IPS-20b (cell line): ENCODE measurements around the gene LPAR6.
"Not testable (repeated sequence)": the region's sequence is repeated elsewhere in the genome, so short reads cannot be mapped to it uniquely, and the experiment has no call there.

ENCODE experiments used
- H3K27ac ChIP-seq: one replicate; pipeline ENCODE4 v1.5.1; 2013; ENCODE audit warnings: low read length
- H3K27me3 ChIP-seq: 2 replicates; pipeline ENCODE4 v1.6.1; 2013; ENCODE audit warnings: mild to moderate bottlenecking, low read length, inconsistent platforms; ENCODE audit not compliant: insufficient read depth
- H3K36me3 ChIP-seq: 2 replicates; pipeline ENCODE4 v1.6.1; 2013; ENCODE audit warnings: low read depth, mild to moderate bottlenecking, inconsistent platforms, low read length, moderate library complexity; ENCODE audit not compliant: insufficient read depth
- H3K4me1 ChIP-seq: 2 replicates; pipeline ENCODE4 v1.6.1; 2013; ENCODE audit warnings: mild to moderate bottlenecking, control low read depth, inconsistent platforms, low read length, moderate library complexity; ENCODE audit not compliant: insufficient read depth
- H3K4me3 ChIP-seq: 2 replicates; pipeline ENCODE4 v1.5.1; 2013; ENCODE audit warnings: mild to moderate bottlenecking, low read length, inconsistent platforms
- H3K9ac ChIP-seq: 2 replicates; pipeline ENCODE4 v1.6.1; 2013; ENCODE audit warnings: low read depth, mild to moderate bottlenecking, inconsistent platforms, low read length, moderate library complexity
- H3K9me3 ChIP-seq: 2 replicates; pipeline ENCODE4 v1.6.1; 2013; ENCODE audit warnings: mild to moderate bottlenecking, low read depth, low read length, inconsistent platforms; ENCODE audit not compliant: insufficient read depth

LPAR6 gene

GRCh38 chr13:48436661-48437288 is 23.9 kb upstream of the LPAR6 start:
- no peaks in the 10 kb centered on the region for H3K27me3 ChIP-seq
- H3K4me3 ChIP-seq, result no peak overlapping the region
- no peaks in the 10 kb centered on the region for H3K9me3 ChIP-seq
- no peak overlapping the region for H3K27ac ChIP-seq
- H3K36me3 ChIP-seq, result no peaks in the 10 kb centered on the region
- no peak overlapping the region for H3K9ac ChIP-seq
- no peaks in the 10 kb centered on the region for H3K4me1 ChIP-seq

- H3K4me3 ChIP-seq, result no peak overlapping the region
- no peaks in the 10 kb centered on the region for H3K36me3 ChIP-seq
- no peak overlapping the region for H3K9ac ChIP-seq
- H3K27ac ChIP-seq, result no peak overlapping the region
- no peaks in the 10 kb centered on the region for H3K27me3 ChIP-seq
- H3K4me1 ChIP-seq, result no peaks in the 10 kb centered on the region
- H3K9me3 ChIP-seq, result no peaks in the 10 kb centered on the region
Observed at GRCh38 chr13:48434200-48434599, 21.3 kb upstream of the LPAR6 start.

- no peak overlapping the region for H3K27ac ChIP-seq
- no peak overlapping the region for H3K9ac ChIP-seq
- no peak overlapping the region for H3K4me3 ChIP-seq
- no peaks in the 10 kb centered on the region for H3K4me1 ChIP-seq
- H3K36me3 ChIP-seq, result no peaks in the 10 kb centered on the region
- H3K9me3 ChIP-seq, result no peaks in the 10 kb centered on the region
- no peaks in the 10 kb centered on the region for H3K27me3 ChIP-seq
Observed at GRCh38 chr13:48431987-48432615, 19.2 kb upstream of the LPAR6 start.

GRCh38 chr13:48431431-48431830 is 18.5 kb upstream of the LPAR6 start:
- H3K27me3 ChIP-seq, result no peaks in the 10 kb centered on the region

GRCh38 chr13:48429886-48430285 is 17.0 kb upstream of the LPAR6 start:
- H3K36me3 ChIP-seq, result no peaks in the 10 kb centered on the region
- H3K9ac ChIP-seq, result no peak overlapping the region
- H3K4me3 ChIP-seq, result no peak overlapping the region
- H3K9me3 ChIP-seq, result no peaks in the 10 kb centered on the region
- no peaks in the 10 kb centered on the region for H3K27me3 ChIP-seq
- H3K4me1 ChIP-seq, result no peaks in the 10 kb centered on the region
- no peak overlapping the region for H3K27ac ChIP-seq

More at GRCh38 chr13:48431431-48431830, 18.5 kb upstream of the LPAR6 start:
- Histone ChIP-seq H3K4me3 (no peak overlapping the region), H3K36me3 (no peaks in the 10 kb centered on the region), H3K4me1 (no peaks in the 10 kb centered on the region), H3K27ac (no peak overlapping the region), H3K9me3 (no peaks in the 10 kb centered on the region), H3K9ac (no peak overlapping the region)

GRCh38 chr13:48429036-48429435 is 16.1 kb upstream of the LPAR6 start:
- Histone ChIP-seq H3K9ac (no peak overlapping the region), H3K27ac (no peak overlapping the region), H3K4me3 (no peak overlapping the region), H3K27me3 (no peaks in the 10 kb centered on the region), H3K9me3 (no peaks in the 10 kb centered on the region), H3K36me3 (no peaks in the 10 kb centered on the region), H3K4me1 (no peaks in the 10 kb centered on the region)

GRCh38 chr13:48426755-48427298 is 13.9 kb upstream of the LPAR6 start:
- H3K9ac ChIP-seq, H3K4me3 ChIP-seq, H3K27me3 ChIP-seq, H3K4me1 ChIP-seq, H3K27ac ChIP-seq, H3K36me3 ChIP-seq, H3K9me3 ChIP-seq: not testable (repeated sequence)

GRCh38 chr13:48426052-48426451 is 13.1 kb upstream of the LPAR6 start:
- H3K36me3 ChIP-seq, result no peaks in the 10 kb centered on the region

GRCh38 chr13:48424212-48424611 is 11.3 kb upstream of the LPAR6 start:
- peaks cover 3% of the 10 kb centered on the region; the same call in 1 of the 2 replicates for H3K9me3 ChIP-seq
- no peak overlapping the region for H3K4me3 ChIP-seq
- H3K27me3 ChIP-seq, result no peaks in the 10 kb centered on the region
- no peak overlapping the region for H3K27ac ChIP-seq
- H3K36me3 ChIP-seq, result no peaks in the 10 kb centered on the region
- H3K4me1 ChIP-seq, result no peaks in the 10 kb centered on the region
- H3K9ac ChIP-seq, result no peak overlapping the region

More at GRCh38 chr13:48426052-48426451, 13.1 kb upstream of the LPAR6 start:
- H3K27me3 ChIP-seq, result no peaks in the 10 kb centered on the region
- H3K4me3 ChIP-seq, result no peak overlapping the region
- no peak overlapping the region for H3K9ac ChIP-seq
- no peaks in the 10 kb centered on the region for H3K4me1 ChIP-seq
- H3K9me3 ChIP-seq, result no peaks in the 10 kb centered on the region
- H3K27ac ChIP-seq, result no peak overlapping the region

GRCh38 chr13:48422003-48422402 is 9.1 kb upstream of the LPAR6 start:
- not testable (repeated sequence) for H3K9ac ChIP-seq, H3K4me3 ChIP-seq, H3K9me3 ChIP-seq, H3K4me1 ChIP-seq, H3K36me3 ChIP-seq, H3K27ac ChIP-seq, H3K27me3 ChIP-seq

- no peak overlapping the region for H3K27ac ChIP-seq
- H3K4me1 ChIP-seq, result peaks cover 19% of the 10 kb centered on the region; the same call in 1 of the 2 replicates
- H3K9ac ChIP-seq, result no peak overlapping the region
- no peak overlapping the region for H3K4me3 ChIP-seq
- H3K9me3 ChIP-seq, result peaks cover 4% of the 10 kb centered on the region; the same call in 1 of the 2 replicates
- no peaks in the 10 kb centered on the region for H3K36me3 ChIP-seq
- H3K27me3 ChIP-seq, result no peaks in the 10 kb centered on the region
Observed at GRCh38 chr13:48415516-48415915, 2.6 kb upstream of the LPAR6 start.

- Histone ChIP-seq H3K27me3 (no peaks in the 10 kb centered on the region), H3K9ac (no peak overlapping the region), H3K4me1 (peaks cover 19% of the 10 kb centered on the region; the same call in 1 of the 2 replicates), H3K36me3 (no peaks in the 10 kb centered on the region), H3K9me3 (peaks cover 3% of the 10 kb centered on the region; the same call in 1 of the 2 replicates), H3K27ac (no peak overlapping the region), H3K4me3 (no peak overlapping the region)
Observed at GRCh38 chr13:48414501-48414900, 1.6 kb upstream of the LPAR6 start.
